Astrocyte (in vitro differentiated cells and primary cell): ENCODE measurements around the gene GDI2.

ENCODE experiments used
- EZH2 ChIP-seq: IDR thresholded peaks from 2 replicates; pipeline ENCODE4 v1.6.1; 2012; ENCODE audit warnings: mild to moderate bottlenecking, low read length, inconsistent platforms; ENCODE audit not compliant: insufficient read depth
- TF ChIP-seq, protein P1 (sequence below): IDR thresholded peaks from 2 replicates; pipeline ENCODE4 v1.5.1; 2011; ENCODE audit warnings: low read depth, mild to moderate bottlenecking, inconsistent platforms, low read length, moderate library complexity; ENCODE audit not compliant: insufficient read depth

DNA sequence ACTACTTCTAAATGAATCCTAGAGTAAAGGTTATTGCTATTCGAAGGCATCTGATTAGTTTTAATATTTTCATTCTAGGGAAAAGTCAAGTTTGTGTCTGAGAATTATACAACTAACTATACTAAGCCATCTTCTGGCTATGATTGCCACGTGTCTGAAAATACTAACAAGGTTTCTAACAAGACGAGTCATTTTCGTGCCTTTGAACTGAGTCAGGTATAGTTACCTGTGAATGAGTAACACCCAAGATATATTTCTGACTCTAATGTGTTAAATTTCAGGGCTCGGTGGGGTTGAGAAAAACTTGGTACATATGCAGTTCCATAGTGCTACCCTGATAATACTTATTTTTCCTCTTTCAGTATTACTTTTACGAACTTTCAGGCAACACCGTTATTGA, 93.1 kb downstream of the GDI2 start:
- TF ChIP-seq, protein P1, sequence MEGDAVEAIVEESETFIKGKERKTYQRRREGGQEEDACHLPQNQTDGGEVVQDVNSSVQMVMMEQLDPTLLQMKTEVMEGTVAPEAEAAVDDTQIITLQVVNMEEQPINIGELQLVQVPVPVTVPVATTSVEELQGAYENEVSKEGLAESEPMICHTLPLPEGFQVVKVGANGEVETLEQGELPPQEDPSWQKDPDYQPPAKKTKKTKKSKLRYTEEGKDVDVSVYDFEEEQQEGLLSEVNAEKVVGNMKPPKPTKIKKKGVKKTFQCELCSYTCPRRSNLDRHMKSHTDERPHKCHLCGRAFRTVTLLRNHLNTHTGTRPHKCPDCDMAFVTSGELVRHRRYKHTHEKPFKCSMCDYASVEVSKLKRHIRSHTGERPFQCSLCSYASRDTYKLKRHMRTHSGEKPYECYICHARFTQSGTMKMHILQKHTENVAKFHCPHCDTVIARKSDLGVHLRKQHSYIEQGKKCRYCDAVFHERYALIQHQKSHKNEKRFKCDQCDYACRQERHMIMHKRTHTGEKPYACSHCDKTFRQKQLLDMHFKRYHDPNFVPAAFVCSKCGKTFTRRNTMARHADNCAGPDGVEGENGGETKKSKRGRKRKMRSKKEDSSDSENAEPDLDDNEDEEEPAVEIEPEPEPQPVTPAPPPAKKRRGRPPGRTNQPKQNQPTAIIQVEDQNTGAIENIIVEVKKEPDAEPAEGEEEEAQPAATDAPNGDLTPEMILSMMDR = no peak
- TF ChIP-seq EZH2 = no peak
